K562 (cell line): ENCODE data around the gene BCL2L1. TPM values are rescaled to one million over a fixed set of nuclear protein-coding genes. Genes with fewer than 3 reads are reported as not detected.

Experiments
- ARNT ChIP-seq, 2 experiments: fragments of 450-650 bp; IDR thresholded peaks; 2 replicates each; pipeline ENCODE4 v1.6.1; 2016; ENCODE audit warnings: mild to moderate bottlenecking in 1 of 2
- CAMTA2 ChIP-seq: fragments of 250-450 bp; sonication (Bioruptor Pico); conservative IDR thresholded peaks from 2 replicates; pipeline ENCODE4 v1.5.1; 2022
- HDAC6 ChIP-seq: IDR thresholded peaks from 2 replicates; pipeline ENCODE4 v1.6.1; 2012; ENCODE audit warnings: low read depth, mild to moderate bottlenecking, control low read depth, inconsistent platforms, low read length, moderate library complexity
- PHB ChIP-seq: fragments of 250-450 bp; sonication (Bioruptor Pico); IDR thresholded peaks from 2 replicates; pipeline ENCODE4 v1.5.0; 2021
- RFX5 ChIP-seq: IDR thresholded peaks from 2 replicates; pipeline ENCODE4 v1.6.1; 2011; ENCODE audit warnings: low read depth, mild to moderate bottlenecking, improper control_type of control experiment, low read length
- SOX6 ChIP-seq: fragments of 450-650 bp; IDR thresholded peaks from 2 replicates; pipeline ENCODE4 v1.6.1; 2014; ENCODE audit warnings: mild to moderate bottlenecking
- SREBF1 ChIP-seq: fragments of 150-350 bp; IDR thresholded peaks from 2 replicates; pipeline ENCODE4 v1.6.1; 2014; ENCODE audit warnings: antibody characterized with exemption, low read depth, low read length, borderline replicate concordance
- SRF ChIP-seq, 2 experiments: fragments of 250-450, 450-650 bp in 1 of 2; sonication (Bioruptor Pico) in 1 of 2; sonication (generic) in 1 of 2; formaldehyde crosslinking; IDR thresholded peaks; 2 replicates each; pipeline versions ENCODE4 v1.5.0 to v1.5.1; 2020 to 2022; ENCODE audit warnings: mild to moderate bottlenecking in 1 of 2, missing genetic modification reagents in 1 of 2
- XRCC5 ChIP-seq: fragments of 200-400 bp; formaldehyde crosslinking; IDR thresholded peaks from 2 replicates; pipeline ENCODE4 v1.6.1; 2017; ENCODE audit warnings: low read depth, mild to moderate bottlenecking, low read length
- ZKSCAN1 ChIP-seq: fragments of 150-350 bp; IDR thresholded peaks from 2 replicates; pipeline ENCODE4 v1.6.1; 2016; ENCODE audit warnings: low read depth, low read length
- ZNF232 ChIP-seq: sonication (generic); formaldehyde crosslinking; IDR thresholded peaks from 2 replicates; pipeline ENCODE4 v1.8.0; 2022; ENCODE audit warnings: mild to moderate bottlenecking, missing genetic modification reagents
- polyA plus RNA-seq, 8 experiments: library from polyadenylated mRNA; depleted of rRNA in 4 of 8; stranded (reverse) in 5 of 8; unstranded in 3 of 8; fragments of >200 nt; fragmentation: Nextera tagmentation in 2 of 8; fragmentation: Illumina TruSeq in 1 of 8; extraction: Ambion mirVana in 2 of 8; extraction: Trizol in 1 of 8; gene quantifications; 2 replicates each; pipeline versions ENCODE4 v1.2.1 to v1.2.3, GENCODE V29; 2011 to 2014; ENCODE audit warnings: inconsistent platforms in 1 of 8, missing spikeins in 1 of 8
- total RNA-seq, 7 experiments: library from RNA; depleted of rRNA in 6 of 7; stranded (reverse); fragments of >200 nt in 6 of 7; fragmentation: Illumina TruSeq in 2 of 7; extraction: Trizol in 2 of 7; gene quantifications; 2 replicates each; pipeline versions ENCODE4 v1.2.1 to v1.2.3, GENCODE V29; 2011 to 2021; ENCODE audit warnings: low replicate concordance in 1 of 7
- TF ChIP-seq, protein P1 (sequence below): sonication (generic); formaldehyde crosslinking; IDR thresholded peaks from 2 replicates; pipeline ENCODE4 v1.8.0; 2022; ENCODE audit warnings: mild to moderate bottlenecking, missing genetic modification reagents
- TF ChIP-seq, protein P2 (sequence below): fragments of 450-650 bp; IDR thresholded peaks from 2 replicates; pipeline ENCODE4 v1.6.1; 2016; ENCODE audit warnings: antibody characterized with exemption
- TF ChIP-seq, protein P3 (sequence below): fragments of 250-450 bp; sonication (Bioruptor Pico); IDR thresholded peaks from 2 replicates; pipeline ENCODE4 v1.5.0; 2021; ENCODE audit warnings: mild to moderate bottlenecking, borderline replicate concordance
- TF ChIP-seq, protein P4 (sequence below): fragments of 450-650 bp; formaldehyde crosslinking; IDR thresholded peaks from 2 replicates; pipeline ENCODE4 v1.4.0; 2020; ENCODE audit warnings: mild to moderate bottlenecking, moderate library complexity
- TF ChIP-seq, protein P5 (sequence below): fragments of 450-650 bp; IDR thresholded peaks from 2 replicates; pipeline ENCODE4 v1.6.1; 2016; ENCODE audit warnings: borderline replicate concordance

The BCL2L1 gene
- total and polyA plus RNA-seq, 9 of the 15 experiments (the other 6 are each of a cell fraction or from before 2014, with no cell fraction given), result 3.3 to 182 (median 120) TPM

DNA sequence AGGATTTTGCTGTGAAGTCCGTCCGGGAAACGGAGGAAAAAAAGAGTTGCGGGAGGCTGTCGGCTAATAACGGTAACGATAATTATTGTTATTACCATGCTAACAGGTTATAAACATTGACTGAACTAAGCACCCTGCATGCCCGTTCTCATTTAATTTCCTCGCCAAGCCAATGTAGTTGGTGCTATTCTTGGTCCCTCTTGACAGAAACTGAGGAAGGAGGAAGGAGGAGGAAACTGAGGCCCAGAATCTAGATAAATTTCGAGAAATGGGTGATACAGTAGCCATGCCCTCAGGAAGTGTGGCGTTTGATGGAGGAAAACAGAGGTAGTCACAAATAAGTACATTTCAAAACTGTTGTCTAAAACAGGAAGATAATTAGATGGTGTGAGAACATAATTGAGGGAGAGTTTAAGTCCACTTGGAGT, 16.9 kb upstream of the BCL2L1 start (continued):
- TF ChIP-seq, protein P1, sequence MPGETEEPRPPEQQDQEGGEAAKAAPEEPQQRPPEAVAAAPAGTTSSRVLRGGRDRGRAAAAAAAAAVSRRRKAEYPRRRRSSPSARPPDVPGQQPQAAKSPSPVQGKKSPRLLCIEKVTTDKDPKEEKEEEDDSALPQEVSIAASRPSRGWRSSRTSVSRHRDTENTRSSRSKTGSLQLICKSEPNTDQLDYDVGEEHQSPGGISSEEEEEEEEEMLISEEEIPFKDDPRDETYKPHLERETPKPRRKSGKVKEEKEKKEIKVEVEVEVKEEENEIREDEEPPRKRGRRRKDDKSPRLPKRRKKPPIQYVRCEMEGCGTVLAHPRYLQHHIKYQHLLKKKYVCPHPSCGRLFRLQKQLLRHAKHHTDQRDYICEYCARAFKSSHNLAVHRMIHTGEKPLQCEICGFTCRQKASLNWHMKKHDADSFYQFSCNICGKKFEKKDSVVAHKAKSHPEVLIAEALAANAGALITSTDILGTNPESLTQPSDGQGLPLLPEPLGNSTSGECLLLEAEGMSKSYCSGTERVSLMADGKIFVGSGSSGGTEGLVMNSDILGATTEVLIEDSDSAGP, result no peak
- TF ChIP-seq HDAC6, result no peak
- TF ChIP-seq PHB, result peak; percentile 66; the same call in 1 of the 2 replicates
- TF ChIP-seq CAMTA2, result no peak
- TF ChIP-seq SREBF1, result no peak
- TF ChIP-seq RFX5, result no peak
- no peak for TF ChIP-seq SOX6
- TF ChIP-seq, protein P2, sequence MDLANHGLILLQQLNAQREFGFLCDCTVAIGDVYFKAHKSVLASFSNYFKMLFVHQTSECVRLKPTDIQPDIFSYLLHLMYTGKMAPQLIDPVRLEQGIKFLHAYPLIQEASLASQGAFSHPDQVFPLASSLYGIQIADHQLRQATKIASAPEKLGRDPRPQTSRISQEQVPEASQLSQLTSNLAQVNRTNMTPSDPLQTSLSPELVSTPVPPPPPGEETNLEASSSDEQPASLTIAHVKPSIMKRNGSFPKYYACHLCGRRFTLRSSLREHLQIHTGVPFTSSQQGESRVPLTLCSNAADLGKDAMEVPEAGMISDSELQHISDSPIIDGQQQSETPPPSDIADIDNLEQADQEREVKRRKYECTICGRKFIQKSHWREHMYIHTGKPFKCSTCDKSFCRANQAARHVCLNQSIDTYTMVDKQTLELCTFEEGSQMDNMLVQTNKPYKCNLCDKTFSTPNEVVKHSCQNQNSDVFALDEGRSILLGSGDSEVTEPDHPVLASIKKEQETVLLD, result no peak
- no peak for TF ChIP-seq SRF (CRISPR knock-in tag; IDR thresholded peaks at IDR 0.05)
- TF ChIP-seq ZNF232 (CRISPR knock-in tag), result no peak
- no peak for TF ChIP-seq ZKSCAN1
- TF ChIP-seq, protein P3, sequence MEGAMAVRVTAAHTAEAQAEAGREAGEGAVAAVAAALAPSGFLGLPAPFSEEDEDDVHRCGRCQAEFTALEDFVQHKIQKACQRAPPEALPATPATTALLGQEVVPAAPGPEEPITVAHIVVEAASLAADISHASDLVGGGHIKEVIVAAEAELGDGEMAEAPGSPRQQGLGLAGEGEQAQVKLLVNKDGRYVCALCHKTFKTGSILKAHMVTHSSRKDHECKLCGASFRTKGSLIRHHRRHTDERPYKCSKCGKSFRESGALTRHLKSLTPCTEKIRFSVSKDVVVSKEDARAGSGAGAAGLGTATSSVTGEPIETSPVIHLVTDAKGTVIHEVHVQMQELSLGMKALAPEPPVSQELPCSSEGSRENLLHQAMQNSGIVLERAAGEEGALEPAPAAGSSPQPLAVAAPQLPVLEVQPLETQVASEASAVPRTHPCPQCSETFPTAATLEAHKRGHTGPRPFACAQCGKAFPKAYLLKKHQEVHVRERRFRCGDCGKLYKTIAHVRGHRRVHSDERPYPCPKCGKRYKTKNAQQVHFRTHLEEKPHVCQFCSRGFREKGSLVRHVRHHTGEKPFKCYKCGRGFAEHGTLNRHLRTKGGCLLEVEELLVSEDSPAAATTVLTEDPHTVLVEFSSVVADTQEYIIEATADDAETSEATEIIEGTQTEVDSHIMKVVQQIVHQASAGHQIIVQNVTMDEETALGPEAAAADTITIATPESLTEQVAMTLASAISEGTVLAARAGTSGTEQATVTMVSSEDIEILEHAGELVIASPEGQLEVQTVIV (CRISPR knock-in tag), result no peak
- TF ChIP-seq, protein P4, sequence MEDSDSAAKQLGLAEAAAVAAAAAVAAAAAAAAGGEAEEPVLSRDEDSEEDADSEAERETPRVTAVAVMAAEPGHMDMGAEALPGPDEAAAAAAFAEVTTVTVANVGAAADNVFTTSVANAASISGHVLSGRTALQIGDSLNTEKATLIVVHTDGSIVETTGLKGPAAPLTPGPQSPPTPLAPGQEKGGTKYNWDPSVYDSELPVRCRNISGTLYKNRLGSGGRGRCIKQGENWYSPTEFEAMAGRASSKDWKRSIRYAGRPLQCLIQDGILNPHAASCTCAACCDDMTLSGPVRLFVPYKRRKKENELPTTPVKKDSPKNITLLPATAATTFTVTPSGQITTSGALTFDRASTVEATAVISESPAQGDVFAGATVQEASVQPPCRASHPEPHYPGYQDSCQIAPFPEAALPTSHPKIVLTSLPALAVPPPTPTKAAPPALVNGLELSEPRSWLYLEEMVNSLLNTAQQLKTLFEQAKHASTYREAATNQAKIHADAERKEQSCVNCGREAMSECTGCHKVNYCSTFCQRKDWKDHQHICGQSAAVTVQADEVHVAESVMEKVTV, result no peak
- 0 out of 4 replicates have a peak, but pooled peaks of 1 of the 2 experiments have one; percentile 36 for TF ChIP-seq ARNT (IDR thresholded peaks at IDR 0.05)
- peak; percentile 1; the same call in 1 of the 2 replicates for TF ChIP-seq XRCC5
- TF ChIP-seq, protein P5, sequence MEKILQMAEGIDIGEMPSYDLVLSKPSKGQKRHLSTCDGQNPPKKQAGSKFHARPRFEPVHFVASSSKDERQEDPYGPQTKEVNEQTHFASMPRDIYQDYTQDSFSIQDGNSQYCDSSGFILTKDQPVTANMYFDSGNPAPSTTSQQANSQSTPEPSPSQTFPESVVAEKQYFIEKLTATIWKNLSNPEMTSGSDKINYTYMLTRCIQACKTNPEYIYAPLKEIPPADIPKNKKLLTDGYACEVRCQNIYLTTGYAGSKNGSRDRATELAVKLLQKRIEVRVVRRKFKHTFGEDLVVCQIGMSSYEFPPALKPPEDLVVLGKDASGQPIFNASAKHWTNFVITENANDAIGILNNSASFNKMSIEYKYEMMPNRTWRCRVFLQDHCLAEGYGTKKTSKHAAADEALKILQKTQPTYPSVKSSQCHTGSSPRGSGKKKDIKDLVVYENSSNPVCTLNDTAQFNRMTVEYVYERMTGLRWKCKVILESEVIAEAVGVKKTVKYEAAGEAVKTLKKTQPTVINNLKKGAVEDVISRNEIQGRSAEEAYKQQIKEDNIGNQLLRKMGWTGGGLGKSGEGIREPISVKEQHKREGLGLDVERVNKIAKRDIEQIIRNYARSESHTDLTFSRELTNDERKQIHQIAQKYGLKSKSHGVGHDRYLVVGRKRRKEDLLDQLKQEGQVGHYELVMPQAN, result 0 out of 2 replicates have a peak, but pooled peaks have one; percentile 2
